Colonic mucosa (tissue), 4 donors: Measurements from ENCODE around the gene SLC35G4. TPM values are rescaled to one million over a fixed set of nuclear protein-coding genes. Genes with fewer than 3 reads are reported as not detected.
"Not testable (repeated sequence)": the region's sequence is repeated elsewhere in the genome, so short reads cannot be mapped to it uniquely, and the experiment has no call there.

ENCODE experiments used
- DNase-seq: peaks from one replicate; pipeline ENCODE4 v3.0.0-alpha.2; 2020
- H3K27ac ChIP-seq: fragments of 200-600 bp; one replicate; pipeline ENCODE4 v1.8.0; 2021
- H3K27me3 ChIP-seq: fragments of 200-600 bp; one replicate; pipeline ENCODE4 v1.8.0; 2021
- H3K36me3 ChIP-seq: fragments of 200-600 bp; one replicate; pipeline ENCODE4 v1.8.0; 2021
- H3K4me1 ChIP-seq: fragments of 200-600 bp; one replicate; pipeline ENCODE4 v1.8.0; 2021; ENCODE audit warnings: mild to moderate bottlenecking
- H3K4me3 ChIP-seq: fragments of 200-600 bp; one replicate; pipeline ENCODE4 v1.8.0; 2021
- H3K9ac ChIP-seq, 2 donors: one replicate each; pipeline ENCODE4 v1.7.0; 2013; ENCODE audit warnings: control low read depth in 2 of 2, low read depth in 2 of 2, low read length in 2 of 2
- H3K9me3 ChIP-seq: fragments of 200-600 bp; one replicate; pipeline ENCODE4 v1.8.0; 2021
- CTCF ChIP-seq: fragments of 200-600 bp; IDR thresholded peaks from one replicate; pipeline ENCODE4 v1.8.0; 2022; ENCODE audit warnings: antibody characterized with exemption, mild to moderate bottlenecking
- intact Hi-C: fragments of 100-400 bp; cut with DNase I; formaldehyde crosslinking; loops from one replicate; pipeline ENCODE4 v1.14.1; 2022
- total RNA-seq, 2 donors: library from RNA; stranded (reverse); fragmentation: NEBNext Ultra II Directional in 1 of 2; extraction: Animal tissue kit (Norgen Biotek cat#: 25700) in 1 of 2; gene quantifications; one replicate each; pipeline ENCODE4 v1.2.1, GENCODE V29; 2021
- donor health status: healthy.
- donor health status: DM: no; HTN: no; CAD: no.
- donor health status: DM: no; HTN: no; CAD: no.

The SLC35G4 gene
- total RNA-seq, result not detected

GRCh38 chr18:11609488-11609887 lies at the start of gene SLC35G4:
Gene SLC35G4 (plus strand): TSS chr18:11609596. CDS start chr18:11609596, 0 bp downstream.
- H3K36me3 ChIP-seq, intact Hi-C loops, H3K9ac ChIP-seq, H3K9me3 ChIP-seq, DNase-seq, H3K4me1 ChIP-seq, H3K4me3 ChIP-seq, H3K27ac ChIP-seq, H3K27me3 ChIP-seq: not testable (repeated sequence)

- no peak overlapping the region for H3K27ac ChIP-seq
- DNase-seq, result no peak
- no peak overlapping the region for H3K9ac ChIP-seq
- H3K36me3 ChIP-seq, result no peaks in the 10 kb centered on the region
- no peak overlapping the region for H3K4me3 ChIP-seq
- intact Hi-C loops, result no loop called here
- no peak for TF ChIP-seq CTCF
- no peaks in the 10 kb centered on the region for H3K27me3 ChIP-seq
- no peaks in the 10 kb centered on the region for H3K9me3 ChIP-seq
- no peaks in the 10 kb centered on the region for H3K4me1 ChIP-seq
Measured at GRCh38 chr18:11561293-11561692, 48.1 kb upstream of the SLC35G4 start.

DNA sequence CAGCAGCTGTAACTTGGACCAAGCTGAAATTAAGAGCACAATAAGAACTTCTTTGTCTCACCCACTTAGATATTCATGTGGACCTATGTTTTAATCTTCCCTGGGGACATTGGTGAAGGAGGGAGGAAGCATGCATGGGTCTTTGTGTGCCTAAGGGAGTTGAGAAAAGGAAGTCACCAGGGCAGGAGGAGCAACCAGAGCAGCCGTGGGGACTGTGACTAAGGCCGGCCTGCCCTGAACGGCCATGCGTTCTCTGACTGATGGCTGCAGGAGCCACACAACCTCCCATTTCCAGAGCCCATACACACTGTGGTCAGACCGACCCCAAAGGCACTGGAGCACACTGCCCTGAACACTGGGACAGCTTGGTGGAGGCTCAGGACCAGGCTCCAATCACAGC lies 43.7 kb upstream of the SLC35G4 start:
- no peaks in the 10 kb centered on the region for H3K27me3 ChIP-seq
- no peak overlapping the region for H3K9ac ChIP-seq
- no peak overlapping the region for H3K4me3 ChIP-seq
- no peak for DNase-seq
- H3K36me3 ChIP-seq, result no peaks in the 10 kb centered on the region
- intact Hi-C loops, result no loop called here
- H3K27ac ChIP-seq, result no peak overlapping the region
- H3K9me3 ChIP-seq, result no peaks in the 10 kb centered on the region
- no peak for TF ChIP-seq CTCF
- H3K4me1 ChIP-seq, result no peaks in the 10 kb centered on the region

DNA sequence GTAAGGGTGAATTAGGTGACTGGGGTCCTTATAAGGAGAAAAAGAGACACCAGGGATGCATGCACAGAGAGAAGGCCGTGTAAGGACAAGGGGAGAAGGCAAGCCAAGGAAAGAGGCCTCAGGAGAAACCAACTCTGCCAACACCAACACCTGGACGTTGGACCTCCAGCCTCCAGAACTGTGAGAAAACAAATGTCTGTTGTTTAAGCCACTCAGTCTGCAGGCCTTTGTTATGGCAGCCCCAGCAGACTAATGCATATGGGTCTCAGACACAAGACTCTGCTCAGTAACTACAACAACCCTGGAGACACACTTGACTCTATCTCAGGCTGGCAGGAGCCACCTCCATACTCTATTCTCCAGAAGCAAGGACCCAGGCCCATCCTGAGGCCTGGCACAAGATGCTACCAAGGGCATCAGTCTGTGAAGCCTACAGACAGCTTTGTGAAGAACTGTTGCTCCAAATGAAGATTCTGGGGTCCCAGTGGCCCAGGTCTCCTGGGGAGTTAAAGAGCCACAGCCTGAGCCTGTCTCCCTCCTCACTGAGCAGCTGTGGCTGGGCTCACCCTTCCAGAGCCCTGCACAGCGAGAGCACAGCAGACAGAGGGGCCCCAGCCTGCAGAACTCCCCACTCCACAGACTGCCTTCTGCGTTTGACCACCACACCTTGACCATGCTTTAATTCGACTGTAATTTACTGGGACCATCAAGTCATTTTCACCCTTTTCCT lies 43.0 kb upstream of the SLC35G4 start:
- intact Hi-C loops, result no loop called here
- Histone ChIP-seq H3K4me3 (no peak overlapping the region), H3K9me3 (no peaks in the 10 kb centered on the region), H3K4me1 (no peaks in the 10 kb centered on the region), H3K27ac (no peak overlapping the region), H3K27me3 (no peaks in the 10 kb centered on the region), H3K9ac (no peak overlapping the region), H3K36me3 (no peaks in the 10 kb centered on the region)
- no peak for TF ChIP-seq CTCF
- no peak for DNase-seq

DNA sequence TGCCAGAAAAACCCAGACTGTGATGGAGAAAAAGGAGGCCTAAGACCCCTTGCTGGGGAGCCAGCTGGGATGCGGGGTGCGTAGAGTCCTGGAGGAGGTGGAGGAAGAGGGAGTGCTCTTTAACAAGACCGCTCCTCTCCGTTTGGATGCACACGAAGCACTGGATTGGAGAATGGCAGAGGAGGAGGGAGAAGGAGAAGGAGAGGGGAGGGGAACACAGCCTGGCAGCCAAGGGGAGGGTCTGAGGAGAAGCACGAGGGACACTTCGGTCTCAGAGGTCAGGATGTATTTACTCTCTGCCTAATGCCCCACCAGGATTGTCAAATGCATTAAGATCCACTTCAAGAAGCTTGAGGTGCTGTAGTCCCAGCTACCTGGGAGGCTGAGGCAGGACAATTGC lies 42.0 kb upstream of the SLC35G4 start:
- DNase-seq, result no peak
- Histone ChIP-seq H3K9me3 (no peaks in the 10 kb centered on the region), H3K27me3 (no peaks in the 10 kb centered on the region), H3K36me3 (no peaks in the 10 kb centered on the region), H3K4me1 (no peaks in the 10 kb centered on the region), H3K9ac (no peak overlapping the region), H3K27ac (no peak overlapping the region), H3K4me3 (no peak overlapping the region)
- intact Hi-C loops, result no loop called here
- TF ChIP-seq CTCF, result no peak

DNA sequence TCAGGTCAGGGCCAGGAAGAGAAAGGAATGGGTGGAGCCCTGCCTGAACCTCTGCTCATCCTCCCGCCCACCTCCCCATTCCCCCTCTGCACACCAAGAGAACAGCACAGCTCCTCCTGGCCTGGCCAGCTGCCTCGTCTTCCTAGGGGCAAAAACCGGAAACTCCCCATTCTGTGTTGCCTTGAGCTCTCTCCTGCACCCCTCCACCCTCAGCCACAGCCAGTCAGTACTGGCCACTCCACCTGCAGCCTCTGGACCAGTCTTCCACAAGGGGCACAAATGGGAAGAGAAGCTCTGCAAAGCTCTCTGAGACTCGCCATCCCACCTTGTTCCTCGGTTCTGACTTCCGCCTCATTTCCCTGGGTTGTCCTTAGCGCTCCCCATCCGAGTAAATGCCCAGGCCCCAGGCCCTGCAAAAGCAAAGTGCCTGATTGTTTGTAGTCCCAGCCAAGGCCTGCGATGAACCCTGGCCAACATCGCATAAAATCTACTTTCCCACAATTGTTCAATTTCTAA lies 39.3 kb upstream of the SLC35G4 start:
- Histone ChIP-seq H3K9ac (no peak overlapping the region), H3K9me3 (no peaks in the 10 kb centered on the region), H3K27me3 (no peaks in the 10 kb centered on the region), H3K36me3 (no peaks in the 10 kb centered on the region), H3K4me1 (no peaks in the 10 kb centered on the region), H3K4me3 (no peak overlapping the region), H3K27ac (no peak overlapping the region)
- no peak for TF ChIP-seq CTCF
- DNase-seq, result no peak
- intact Hi-C loops, result no loop called here
